Fibroblast of skin of scalp (primary cell): ENCODE measurements around the gene SYT14.
"Not testable (repeated sequence)": the region's sequence is repeated elsewhere in the genome, so short reads cannot be mapped to it uniquely, and the experiment has no call there.

Source experiments
- DNase-seq: peaks from one replicate; pipeline ENCODE4 v3.0.0-alpha.2; 2013

SYT14 gene

DNA sequence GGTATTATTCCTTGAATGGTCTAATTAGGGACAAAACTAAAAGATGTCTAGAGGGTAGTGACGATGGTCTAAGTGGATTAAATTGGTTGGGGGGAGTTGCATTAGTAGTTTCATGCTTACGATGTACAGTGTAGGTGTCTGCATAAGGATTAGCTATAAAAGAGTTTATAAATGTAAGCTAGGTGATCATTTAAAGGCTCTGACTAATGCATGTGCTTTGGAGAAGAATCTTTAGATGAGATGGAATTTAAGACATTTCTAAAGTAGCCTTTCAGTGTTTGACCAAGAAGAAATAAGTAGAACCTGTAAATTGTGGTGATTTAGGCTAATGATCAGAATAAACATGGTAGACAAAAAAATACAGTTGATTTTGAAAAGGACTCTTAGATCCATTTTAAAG, 7.4 kb downstream of the SYT14 start:
- DNase-seq: no peak

DNA sequence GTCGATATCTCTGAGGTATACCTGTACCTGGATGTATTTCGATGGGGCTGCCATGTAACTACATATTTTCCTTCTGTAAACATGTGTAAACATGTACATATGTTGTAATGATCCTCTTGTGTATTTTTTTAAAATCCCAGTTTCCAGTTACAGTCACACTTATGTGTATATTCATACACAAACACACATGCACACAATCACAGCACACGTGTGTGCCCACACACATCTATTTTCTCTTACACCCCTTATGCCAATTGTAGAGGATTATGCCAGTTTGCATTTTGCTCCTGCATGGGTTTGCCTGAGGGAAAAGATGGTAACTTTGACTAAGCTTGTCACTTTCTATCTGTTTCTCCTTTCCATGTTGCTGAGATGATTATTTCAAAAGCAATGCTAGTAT, 10.1 kb downstream of the SYT14 start:
- DNase-seq: no peak

DNA sequence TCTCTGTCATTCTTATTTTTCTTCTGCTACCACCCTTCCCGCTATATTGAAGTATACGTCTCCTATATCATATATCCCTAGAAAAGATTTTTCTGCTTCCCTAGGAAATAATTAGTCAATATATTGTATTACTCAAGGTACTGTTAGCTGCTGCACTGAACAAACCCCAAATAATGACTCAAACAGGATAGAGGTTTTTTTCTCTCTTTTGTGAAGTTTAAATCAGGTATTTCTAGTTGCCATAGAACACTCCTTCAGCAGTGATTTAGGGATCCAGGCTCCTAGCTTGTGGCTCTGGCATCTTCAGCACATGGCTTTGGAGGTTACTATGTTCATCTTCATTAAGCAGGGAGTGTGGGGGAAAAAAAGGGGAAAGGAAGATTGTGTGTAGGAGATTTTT, 18.1 kb downstream of the SYT14 start:
- no peak for DNase-seq

DNA sequence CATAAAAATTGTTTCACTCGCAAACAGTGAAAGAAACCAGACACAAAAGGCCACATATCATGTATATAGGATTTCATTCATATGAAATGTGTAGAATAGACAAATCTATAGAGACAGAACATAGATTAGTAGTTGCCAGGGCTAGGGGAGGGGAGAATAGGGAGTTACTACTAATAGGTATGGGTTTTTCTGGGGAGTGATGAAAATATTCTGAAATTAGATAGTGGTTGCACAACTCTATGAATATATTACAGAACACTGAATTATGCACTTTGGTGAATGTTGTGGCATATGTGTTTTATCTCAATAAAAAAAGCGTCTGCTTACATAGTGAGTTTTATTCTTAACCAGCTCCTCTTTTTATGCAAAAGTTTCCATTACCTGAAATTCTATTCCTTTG, 21.6 kb downstream of the SYT14 start:
- no peak for DNase-seq

DNA sequence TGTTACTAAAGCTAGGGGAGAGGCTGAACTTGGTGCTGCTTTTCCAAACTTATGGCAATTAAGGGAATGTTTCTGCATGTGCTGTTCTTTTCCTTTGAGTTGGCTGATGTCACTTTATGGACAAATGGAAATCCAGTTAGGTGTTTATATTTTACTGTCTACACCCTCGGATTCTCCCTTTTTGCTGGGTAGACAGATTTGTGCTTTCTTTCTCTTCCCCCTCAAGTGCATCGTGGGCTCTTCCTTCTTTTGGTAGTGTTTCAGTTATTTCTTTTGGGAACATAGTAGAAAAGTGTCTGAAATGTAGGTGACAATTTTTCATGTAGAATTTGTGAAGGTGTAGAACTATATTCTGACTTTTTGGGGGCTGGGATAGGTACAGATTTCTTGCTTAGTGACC, 22.9 kb downstream of the SYT14 start:
- no peak for DNase-seq

DNA sequence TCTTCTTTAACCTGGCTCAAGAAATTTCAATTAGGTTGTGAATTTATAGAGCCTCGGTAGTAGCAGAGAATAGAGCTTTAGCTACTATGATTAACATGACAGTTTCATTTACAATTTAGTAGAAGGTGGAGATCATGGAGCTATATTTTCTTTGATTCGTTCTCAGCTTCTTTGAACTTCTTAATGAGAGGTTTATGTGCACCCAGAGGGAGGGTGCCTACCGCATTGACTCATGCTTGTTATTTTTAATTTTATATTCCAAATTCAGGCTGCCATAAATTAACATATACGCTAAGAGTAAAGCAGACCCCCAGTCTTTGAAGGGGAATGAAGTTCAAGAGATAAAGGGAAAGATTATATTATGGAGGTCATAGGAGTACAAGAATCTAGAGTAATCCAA, 24.4 kb downstream of the SYT14 start:
- no peak for DNase-seq

DNA sequence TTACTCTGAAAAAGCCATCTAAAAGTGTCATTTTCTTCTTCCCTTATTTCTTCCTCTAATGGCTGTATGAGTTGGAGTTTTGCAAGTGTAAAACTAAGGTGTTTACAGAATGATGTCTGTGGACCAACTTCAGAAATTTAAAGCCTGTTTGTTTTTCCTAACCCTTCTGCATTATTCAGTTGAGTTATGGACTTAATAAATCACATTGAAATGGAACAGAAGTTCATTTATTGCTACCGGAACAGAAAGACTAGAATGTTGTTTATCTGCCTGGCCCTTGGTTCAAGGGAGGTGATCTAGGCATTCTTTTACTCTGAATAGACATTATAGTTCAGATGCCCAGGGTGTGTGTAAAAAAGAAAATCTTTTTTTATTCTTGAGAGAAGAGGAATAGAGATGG, 24.8 kb downstream of the SYT14 start:
- no peak for DNase-seq

DNA sequence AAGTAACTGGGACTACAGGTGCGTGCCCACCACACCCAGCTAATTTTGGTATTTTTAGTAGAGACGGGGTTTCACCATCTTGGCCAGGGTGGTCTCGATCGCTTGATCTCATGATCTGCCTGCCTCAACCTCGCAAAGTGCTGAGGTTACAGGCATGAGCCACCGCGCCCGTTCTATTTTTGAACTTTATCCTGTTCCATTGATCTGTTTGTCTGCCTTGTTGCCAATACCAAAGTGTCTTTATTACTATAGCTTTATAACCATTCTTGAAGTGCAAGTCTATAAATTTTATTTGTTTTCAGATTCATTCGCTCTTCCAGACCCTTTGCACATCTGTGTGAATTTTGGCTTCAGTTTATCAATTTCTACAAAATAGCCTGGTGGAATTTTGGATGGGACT, 28.0 kb downstream of the SYT14 start:
- DNase-seq: no peak

DNA sequence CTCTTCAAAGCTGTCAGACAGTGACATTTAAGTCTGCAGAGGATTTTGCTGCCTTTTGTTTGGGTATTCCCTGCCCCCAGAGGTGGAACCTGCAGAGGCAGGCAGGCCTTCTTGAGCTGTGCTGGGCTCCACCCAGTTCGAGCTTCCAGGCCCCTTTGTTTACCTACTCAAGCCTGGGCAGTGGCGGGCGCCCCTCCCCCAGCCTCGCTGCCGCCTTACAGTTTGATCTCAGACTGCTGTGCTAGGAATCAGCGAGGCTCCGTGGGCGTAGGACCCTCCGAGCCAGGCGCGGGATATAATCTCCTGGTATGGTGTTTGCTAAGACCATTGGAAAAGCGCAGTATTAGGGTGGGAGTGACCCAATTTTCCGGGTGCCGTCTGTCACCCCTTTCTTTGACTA, 40.7 kb downstream of the SYT14 start:
- not testable (repeated sequence) for DNase-seq

DNA sequence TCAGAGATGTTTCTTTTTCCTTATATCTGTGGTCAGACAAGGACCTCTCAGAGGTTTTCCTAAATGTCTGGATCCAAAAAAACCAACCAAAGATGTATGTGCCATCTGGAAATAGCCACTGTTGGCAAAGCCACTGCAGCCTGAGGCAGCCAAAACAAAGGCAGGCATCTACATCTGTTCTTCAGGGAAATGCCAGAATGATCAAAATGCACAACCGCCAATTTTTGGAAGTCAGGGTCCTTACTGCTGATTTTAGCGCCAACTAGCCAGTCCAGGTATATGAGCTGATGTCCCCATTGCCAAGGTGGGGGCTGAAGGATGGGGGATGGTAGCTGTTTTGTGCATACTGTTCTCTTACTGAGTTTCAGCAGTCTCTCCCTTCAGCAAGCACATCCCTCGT, 45.9 kb downstream of the SYT14 start:
- no peak for DNase-seq

DNA sequence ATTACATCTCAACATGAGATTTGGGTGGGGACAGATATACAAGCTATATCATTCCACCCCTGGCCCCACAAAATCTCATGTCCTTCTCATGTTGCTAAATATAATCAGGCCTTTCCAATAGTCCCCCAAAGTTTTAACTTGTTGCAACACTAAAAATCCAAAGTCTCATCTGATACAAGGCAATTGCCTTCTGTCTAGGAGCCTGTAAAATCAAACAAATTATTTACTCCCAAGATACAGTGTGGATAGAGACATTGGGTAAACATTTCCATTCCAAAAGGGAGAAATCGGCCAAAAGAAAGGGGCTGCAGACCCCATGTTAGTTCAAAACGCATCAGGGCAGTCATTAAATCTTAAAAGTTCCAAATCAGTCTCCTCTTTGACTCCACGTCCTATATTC, 47.0 kb downstream of the SYT14 start:
- no peak for DNase-seq

DNA sequence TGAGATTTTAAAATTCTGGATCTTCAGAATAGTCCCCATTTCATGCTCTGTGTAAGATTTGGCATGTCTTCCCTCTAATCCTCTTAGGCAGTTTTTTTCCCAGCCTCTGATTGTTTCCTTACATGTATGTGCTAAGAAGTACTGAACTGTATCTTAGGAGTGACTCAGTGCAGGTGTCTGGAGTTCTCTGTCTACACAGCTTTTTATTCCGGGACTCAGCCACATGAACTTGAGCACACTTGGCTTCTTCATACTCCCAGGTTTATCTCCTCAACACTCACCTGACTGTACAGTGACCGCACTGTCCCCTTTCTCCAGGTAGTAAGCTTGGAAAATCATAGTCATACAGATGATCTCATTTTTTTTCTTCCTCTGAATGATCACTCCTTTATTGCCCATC, 50.7 kb downstream of the SYT14 start:
- DNase-seq: no peak

DNA sequence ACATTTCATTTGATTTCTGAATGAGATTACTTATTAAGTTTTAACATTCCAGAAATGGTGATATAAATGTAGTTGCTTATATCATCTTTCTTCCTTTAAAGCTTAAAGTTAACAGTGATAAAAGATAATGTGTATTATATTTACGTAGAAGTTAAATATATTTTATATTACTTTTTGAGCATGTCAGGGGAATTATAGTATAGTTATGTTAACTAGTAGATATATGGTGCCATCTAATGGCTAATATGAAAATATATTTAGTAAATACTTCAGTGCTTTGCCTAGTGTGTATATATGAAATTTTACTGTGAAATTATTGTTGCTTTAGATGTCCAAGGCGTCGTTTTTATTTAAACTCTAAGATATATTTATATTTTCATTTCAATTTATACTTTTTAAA, 51.5 kb downstream of the SYT14 start:
- DNase-seq: peak; percentile 19

DNA sequence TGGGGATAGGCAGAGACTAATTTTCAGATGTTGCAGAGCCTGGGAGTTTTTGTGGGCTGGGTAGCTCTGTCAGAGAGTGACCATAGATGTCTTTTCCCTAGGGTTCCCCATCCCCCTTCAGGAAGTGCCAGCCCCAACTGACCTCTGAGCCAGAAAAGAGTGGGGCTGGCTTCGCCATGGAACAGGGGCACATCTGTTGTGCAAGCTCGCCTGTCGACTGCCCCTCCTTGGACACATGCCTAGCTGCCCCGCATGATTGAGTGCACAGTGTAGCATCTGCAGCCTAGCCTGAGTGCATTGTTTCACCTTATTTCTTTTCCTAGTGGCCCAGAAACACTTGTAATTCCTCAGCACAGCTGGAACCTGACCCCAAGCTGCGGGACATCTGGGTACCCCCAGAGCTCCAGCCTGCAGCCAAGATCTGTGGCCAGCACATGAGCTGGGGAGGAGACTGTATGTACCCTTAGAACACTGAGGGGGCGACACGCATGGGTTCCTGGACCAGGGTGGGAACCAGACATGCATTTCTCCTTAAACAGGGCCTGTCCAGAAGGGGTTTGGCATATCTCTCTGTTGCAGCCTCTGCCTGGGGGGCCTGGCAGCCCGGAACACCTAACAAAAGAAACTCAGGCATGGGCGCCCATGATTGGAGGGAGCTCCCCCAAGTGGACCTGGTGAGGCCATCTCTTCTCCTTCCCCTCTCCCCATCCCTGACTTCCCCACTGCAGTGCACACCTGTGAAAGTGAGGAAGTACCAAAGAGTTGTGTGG, 55.2 kb downstream of the SYT14 start:
- no peak for DNase-seq

DNA sequence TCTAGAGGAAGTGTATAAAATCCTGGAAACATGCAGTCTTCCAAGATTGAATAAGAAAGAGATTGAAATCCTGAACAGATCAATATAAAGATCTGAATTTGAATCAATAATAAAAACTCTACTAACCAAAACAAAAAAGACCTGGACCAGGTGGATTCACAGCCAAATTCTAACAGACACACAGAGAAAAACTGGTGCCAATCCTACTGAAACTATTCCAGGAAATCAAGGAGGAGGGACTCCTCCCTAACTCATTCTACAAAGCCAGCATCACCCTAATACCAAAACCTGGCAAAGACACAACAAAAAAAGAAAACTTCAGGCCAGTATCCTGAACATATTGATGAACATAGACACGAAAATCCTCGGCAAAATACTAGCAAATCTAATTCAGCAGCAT, 58.3 kb downstream of the SYT14 start:
- DNase-seq: no peak

DNA sequence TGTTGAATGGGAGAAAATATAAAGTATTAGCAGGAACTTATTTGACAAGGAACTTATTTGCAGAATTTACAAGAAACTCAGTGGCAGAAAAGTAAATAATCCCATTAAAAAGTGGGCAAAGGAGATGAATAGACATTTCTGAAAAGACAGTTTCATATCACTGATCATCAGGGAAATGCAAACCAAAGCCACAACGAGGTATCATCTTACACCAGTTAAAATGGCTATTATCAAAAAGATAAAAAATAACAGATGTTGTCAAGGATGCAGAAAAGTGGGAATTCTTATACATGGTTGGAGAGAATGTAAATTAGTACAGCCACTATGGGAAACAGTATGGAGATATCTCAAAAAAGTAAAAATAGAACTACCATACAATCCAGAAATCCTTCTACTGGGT, 61.0 kb downstream of the SYT14 start:
- DNase-seq: no peak

DNA sequence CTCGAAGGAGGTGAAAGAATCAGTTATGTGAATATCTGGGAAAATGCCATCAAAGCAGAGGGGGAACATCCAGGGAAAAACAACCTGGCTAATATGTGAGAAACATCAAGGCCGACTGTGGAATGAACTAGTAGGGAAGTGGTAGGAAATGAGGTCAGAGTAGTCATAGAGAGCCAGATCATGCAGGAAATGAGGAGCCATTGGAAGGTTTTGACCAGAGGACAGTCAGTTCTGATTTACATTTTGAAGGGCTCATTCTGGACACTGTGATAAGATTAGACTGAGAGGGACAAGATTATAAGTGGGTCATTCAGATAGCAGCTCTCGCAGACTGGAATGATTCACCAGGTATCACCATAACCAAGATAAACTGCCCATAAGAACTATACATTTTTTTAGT, 63.7 kb downstream of the SYT14 start:
- DNase-seq: no peak

DNA sequence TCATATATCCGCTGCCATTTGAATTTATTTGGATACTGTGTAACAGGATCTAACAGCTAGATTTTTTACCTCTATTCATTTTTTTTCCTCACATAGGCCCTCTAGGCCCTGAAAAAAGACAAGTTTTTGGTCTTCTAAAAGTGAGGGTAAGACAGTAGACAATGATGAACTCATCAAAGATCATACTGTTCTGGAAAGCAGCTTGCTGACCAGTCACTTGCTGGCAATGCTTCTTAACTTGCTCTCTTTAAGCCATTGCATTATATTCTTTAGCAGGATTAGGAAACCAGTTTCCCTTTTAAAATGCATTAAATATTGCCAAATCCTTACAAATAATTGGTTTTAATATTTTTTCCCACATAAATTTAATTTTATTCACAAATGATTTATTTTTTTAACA, 65.5 kb downstream of the SYT14 start:
- no peak for DNase-seq

DNA sequence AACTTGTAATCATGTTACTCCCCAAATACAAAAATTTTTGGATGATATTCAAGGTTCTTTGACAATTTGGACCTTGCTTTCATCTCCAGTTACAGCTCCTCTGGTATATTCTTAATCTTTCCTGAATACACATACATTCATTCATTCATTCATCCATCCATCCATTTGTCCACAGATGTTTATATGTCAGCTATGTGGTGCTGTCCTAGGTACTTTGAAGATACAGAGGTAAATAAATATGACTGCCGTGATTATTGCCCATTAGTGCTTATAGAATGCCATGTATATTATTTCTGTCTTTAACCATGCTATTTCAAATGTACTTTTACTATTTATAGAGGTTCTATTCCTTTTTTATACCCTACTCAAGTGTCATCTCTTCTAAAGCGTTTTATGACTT, 72.1 kb downstream of the SYT14 start:
- no peak for DNase-seq

DNA sequence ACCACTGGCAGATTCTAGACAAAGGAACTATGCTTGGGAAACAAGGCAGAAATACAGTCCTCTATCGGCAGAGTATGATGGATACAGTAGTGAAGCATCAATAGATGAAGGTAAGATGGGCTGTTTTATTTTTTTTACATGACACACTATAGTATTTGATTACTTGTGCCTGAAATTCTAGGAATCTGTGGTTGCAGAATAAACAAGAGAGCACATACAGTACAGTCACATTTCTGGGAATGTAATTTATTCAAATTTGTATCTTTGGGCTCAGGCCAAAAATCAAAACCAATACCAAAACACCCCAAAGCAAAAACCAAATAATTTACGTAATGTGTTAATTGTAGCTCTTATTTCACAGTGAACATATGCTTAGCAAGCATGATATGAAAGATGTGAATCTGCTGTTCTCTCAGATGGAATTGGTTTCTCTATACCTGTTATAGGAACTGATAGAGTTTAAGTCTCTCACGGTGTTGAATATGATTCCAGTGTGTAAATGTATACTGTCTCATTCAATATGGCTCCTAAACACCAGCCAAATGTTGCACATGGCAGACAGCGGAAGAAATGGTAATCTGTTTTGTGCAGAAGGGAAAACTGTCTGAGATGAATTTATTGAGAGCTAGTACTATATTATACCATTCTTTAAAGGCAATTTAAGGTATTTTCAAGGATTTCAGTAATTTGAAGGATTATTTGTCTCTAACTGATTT, 83.3 kb downstream of the SYT14 start:
- DNase-seq: no peak

DNA sequence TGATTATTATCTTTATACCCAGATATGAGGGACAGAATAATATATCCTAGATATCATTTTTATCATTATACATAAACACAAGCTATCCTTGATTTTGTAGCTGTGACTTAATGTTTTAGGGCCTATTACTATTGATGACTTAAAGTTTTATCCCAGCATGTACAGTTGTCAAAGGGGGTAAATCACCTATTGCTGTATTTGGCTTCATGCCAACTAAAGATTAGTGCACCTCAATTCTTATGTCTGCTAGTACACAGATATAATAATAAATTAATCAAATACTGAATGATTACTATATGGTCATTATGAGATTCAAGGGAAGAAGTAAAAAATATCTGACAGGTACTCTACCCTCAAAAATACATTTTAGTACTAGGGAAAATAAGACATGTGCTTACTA, 84.0 kb downstream of the SYT14 start:
- no peak for DNase-seq

DNA sequence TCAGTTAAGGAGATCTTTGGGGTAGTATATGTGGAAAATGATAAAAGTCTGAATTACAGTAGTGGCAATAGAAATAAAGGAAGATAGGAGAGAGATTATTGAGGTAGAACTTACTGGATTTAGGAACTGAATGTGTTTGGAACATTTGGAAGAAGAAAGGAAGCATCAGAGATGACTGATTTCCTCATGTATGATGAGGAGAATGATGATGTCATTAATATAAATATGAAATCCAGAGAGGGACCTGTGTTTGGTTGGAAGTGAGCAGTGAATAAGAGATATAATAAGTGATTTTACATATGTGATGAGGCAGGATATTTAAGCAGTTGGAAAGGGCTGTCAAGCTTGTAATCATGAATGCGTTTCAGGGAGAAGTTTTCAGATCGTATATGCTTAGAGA, 86.3 kb downstream of the SYT14 start:
- DNase-seq: no peak

DNA sequence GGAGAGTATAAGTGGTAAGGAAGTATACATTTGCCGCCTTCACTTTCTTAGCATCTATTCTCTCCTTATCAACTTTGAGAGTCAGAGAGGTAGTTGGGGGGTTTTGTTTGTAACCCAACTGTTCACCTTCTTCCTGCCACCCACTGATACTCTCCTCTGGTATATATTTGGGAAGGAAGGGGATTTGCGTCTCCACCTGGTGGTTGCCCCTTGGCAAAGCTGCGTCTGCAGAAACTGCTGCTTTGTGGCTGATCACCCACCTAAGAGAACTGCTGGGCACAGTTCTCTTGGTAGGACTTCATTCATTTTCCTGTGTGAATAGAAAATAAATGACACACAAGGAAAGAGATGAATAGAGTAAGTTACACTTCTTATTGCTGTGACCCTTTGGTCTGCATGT, 87.0 kb downstream of the SYT14 start:
- no peak for DNase-seq

DNA sequence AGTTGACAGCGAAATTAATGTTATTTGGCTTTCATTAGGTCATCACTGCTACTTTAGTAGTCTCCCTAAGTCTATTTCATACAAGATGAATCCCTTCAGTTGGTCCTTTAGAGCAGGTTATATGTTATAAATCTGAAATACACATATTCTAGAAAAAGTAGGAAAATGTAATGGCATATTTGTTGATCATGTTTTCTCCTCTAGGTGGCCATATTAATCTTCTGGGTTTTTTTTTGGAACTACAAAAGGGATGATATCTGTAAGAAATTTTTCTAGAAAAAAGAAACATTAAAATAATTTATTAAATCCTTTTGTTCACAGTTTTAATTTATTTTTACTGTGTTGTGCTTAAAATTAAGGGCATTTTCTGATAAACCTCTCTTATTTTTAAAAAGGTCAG, 87.9 kb downstream of the SYT14 start:
- no peak for DNase-seq

DNA sequence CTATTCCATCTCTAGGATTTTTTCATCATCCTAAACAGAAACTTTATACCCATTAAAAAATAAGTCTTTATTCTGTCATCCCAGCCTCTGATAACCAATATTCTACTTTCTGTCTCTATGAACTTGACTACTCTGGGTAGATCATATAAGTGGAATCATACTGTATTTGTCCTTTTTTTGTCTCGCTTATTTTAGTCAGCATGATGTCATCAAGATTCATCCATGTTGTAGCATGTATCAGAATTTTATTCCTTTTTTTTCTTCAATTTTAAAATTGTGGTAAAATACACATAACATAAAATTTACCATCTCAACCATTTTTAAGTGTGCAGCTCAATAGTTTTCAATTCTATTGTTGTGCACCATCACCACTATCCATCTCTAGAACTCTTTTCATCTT, 90.0 kb downstream of the SYT14 start:
- no peak for DNase-seq
